HepG2 (cell line): Measurements from ENCODE around the gene PCNT. TPM values are rescaled to one million over a fixed set of nuclear protein-coding genes. Genes with fewer than 3 reads are reported as not detected.

Source experiments
- AHDC1 ChIP-seq: sonication (generic); formaldehyde crosslinking; IDR thresholded peaks from 2 replicates; pipeline ENCODE4 v1.5.1; 2020; ENCODE audit warnings: mild to moderate bottlenecking, missing genetic modification reagents, borderline replicate concordance
- FOXM1 ChIP-seq: sonication (generic); formaldehyde crosslinking; IDR thresholded peaks from 2 replicates; pipeline ENCODE4 v1.5.0; 2020; ENCODE audit warnings: missing genetic modification reagents
- HNF1A ChIP-seq, 2 experiments: sonication (generic) in 1 of 2; formaldehyde crosslinking in 1 of 2; IDR thresholded peaks; 2 replicates each; pipeline versions ENCODE4 v1.4.0 to v1.6.1; 2016 to 2020; ENCODE audit warnings: borderline replicate concordance in 1 of 2, low read depth in 1 of 2, mild to moderate bottlenecking in 1 of 2, missing genetic modification reagents in 1 of 2
- KDM3A ChIP-seq: IDR thresholded peaks from 2 replicates; pipeline ENCODE4 v1.6.1; 2018; ENCODE audit warnings: low read depth, missing compliant biosample characterization
- KLF11 ChIP-seq: IDR thresholded peaks from 2 replicates; pipeline ENCODE4 v1.6.1; 2016; ENCODE audit warnings: missing compliant biosample characterization
- MATR3 ChIP-seq: sonication (generic); formaldehyde crosslinking; IDR thresholded peaks from 2 replicates; pipeline ENCODE4 v1.4.0; 2020; ENCODE audit warnings: missing genetic modification reagents
- NCOA2 ChIP-seq: sonication (generic); formaldehyde crosslinking; IDR thresholded peaks from 2 replicates; pipeline ENCODE4 v1.8.0; 2022; ENCODE audit warnings: inconsistent platforms
- NFATC3 ChIP-seq: sonication (generic); formaldehyde crosslinking; IDR thresholded peaks from 2 replicates; pipeline ENCODE4 v1.5.1; 2020; ENCODE audit warnings: mild to moderate bottlenecking, missing genetic modification reagents
- RBAK ChIP-seq: sonication (generic); formaldehyde crosslinking; IDR thresholded peaks from 2 replicates; pipeline ENCODE4 v1.5.1; 2020; ENCODE audit warnings: mild to moderate bottlenecking, missing genetic modification reagents
- RFX1 ChIP-seq: fragments of 450-650 bp; IDR thresholded peaks from 2 replicates; pipeline ENCODE4 v1.6.1; 2017
- SALL1 ChIP-seq: sonication (generic); formaldehyde crosslinking; IDR thresholded peaks from 2 replicates; pipeline ENCODE4 v1.8.0; 2022; ENCODE audit warnings: mild to moderate bottlenecking, missing genetic modification reagents
- U2AF2 ChIP-seq: fragments of 200-400 bp; formaldehyde crosslinking; IDR thresholded peaks from 2 replicates; pipeline ENCODE4 v1.6.1; 2017; ENCODE audit warnings: low read depth, mild to moderate bottlenecking, low read length
- ZNF816 ChIP-seq: sonication (generic); formaldehyde crosslinking; IDR thresholded peaks from 2 replicates; pipeline ENCODE4 v1.8.0; 2022; ENCODE audit warnings: missing genetic modification reagents, mild to moderate bottlenecking, borderline replicate concordance
- polyA plus RNA-seq, 8 experiments: library from polyadenylated mRNA; depleted of rRNA in 3 of 8; stranded (reverse) in 7 of 8; unstranded in 1 of 8; fragments of >200 nt; fragmentation: Illumina TruSeq in 4 of 8; extraction: Trizol in 4 of 8; gene quantifications; 2 replicates each; pipeline versions ENCODE4 v1.2.1 to v1.2.3, GENCODE V29; 2011 to 2016; ENCODE audit warnings: low read depth in 4 of 8, missing spikeins in 1 of 8, mixed read lengths in 1 of 8; ENCODE audit not compliant: insufficient read depth in 1 of 8
- total RNA-seq, 5 experiments: library from RNA; depleted of rRNA; stranded (reverse); fragments of >200 nt; fragmentation: Illumina TruSeq; extraction: Trizol; gene quantifications; 2 replicates each; pipeline ENCODE4 v1.2.3, GENCODE V29; 2016; ENCODE audit warnings: low read depth in 1 of 5
- TF ChIP-seq, protein P1 (sequence below): sonication (generic); formaldehyde crosslinking; IDR thresholded peaks from 2 replicates; pipeline ENCODE4 v1.4.0; 2020; ENCODE audit warnings: missing genetic modification reagents
- TF ChIP-seq, protein P2 (sequence below): sonication (generic); formaldehyde crosslinking; IDR thresholded peaks from 2 replicates; pipeline ENCODE4 v1.5.0; 2020; ENCODE audit warnings: mild to moderate bottlenecking, missing genetic modification reagents

Gene PCNT
- total and polyA plus RNA-seq, 2 of the 13 experiments (the other 11 are each of a cell fraction or from before 2014, with no cell fraction given) = 5.6 to 12.4 TPM

GRCh38 chr21:46325073-46325912 is 1.3 kb downstream of the PCNT start (continued):
- TF ChIP-seq KDM3A (no peak), SALL1 (CRISPR knock-in tag) (no peak), U2AF2 (no peak), ZNF816 (0 out of 2 replicates have a peak, but pooled peaks have one; percentile 21), MATR3 (no peak), NFATC3 (CRISPR knock-in tag) (no peak), AHDC1 (CRISPR knock-in tag) (no peak), KLF11 (CRISPR knock-in tag) (0 out of 2 replicates have a peak, but pooled peaks have one; percentile 17), RFX1 (no peak), RBAK (CRISPR knock-in tag) (no peak), FOXM1 (CRISPR knock-in tag) (no peak), HNF1A (IDR thresholded peaks at IDR 0.05; ENCODE audit: low read depth) (no peak), HNF1A (CRISPR knock-in tag; IDR thresholded peaks at IDR 0.05; ENCODE audit: borderline replicate concordance) (no peak), NCOA2 (CRISPR knock-in tag) (no peak)
- TF ChIP-seq, protein P1, sequence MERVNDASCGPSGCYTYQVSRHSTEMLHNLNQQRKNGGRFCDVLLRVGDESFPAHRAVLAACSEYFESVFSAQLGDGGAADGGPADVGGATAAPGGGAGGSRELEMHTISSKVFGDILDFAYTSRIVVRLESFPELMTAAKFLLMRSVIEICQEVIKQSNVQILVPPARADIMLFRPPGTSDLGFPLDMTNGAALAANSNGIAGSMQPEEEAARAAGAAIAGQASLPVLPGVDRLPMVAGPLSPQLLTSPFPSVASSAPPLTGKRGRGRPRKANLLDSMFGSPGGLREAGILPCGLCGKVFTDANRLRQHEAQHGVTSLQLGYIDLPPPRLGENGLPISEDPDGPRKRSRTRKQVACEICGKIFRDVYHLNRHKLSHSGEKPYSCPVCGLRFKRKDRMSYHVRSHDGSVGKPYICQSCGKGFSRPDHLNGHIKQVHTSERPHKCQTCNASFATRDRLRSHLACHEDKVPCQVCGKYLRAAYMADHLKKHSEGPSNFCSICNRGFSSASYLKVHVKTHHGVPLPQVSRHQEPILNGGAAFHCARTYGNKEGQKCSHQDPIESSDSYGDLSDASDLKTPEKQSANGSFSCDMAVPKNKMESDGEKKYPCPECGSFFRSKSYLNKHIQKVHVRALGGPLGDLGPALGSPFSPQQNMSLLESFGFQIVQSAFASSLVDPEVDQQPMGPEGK (CRISPR knock-in tag) = no peak
- TF ChIP-seq, protein P2, sequence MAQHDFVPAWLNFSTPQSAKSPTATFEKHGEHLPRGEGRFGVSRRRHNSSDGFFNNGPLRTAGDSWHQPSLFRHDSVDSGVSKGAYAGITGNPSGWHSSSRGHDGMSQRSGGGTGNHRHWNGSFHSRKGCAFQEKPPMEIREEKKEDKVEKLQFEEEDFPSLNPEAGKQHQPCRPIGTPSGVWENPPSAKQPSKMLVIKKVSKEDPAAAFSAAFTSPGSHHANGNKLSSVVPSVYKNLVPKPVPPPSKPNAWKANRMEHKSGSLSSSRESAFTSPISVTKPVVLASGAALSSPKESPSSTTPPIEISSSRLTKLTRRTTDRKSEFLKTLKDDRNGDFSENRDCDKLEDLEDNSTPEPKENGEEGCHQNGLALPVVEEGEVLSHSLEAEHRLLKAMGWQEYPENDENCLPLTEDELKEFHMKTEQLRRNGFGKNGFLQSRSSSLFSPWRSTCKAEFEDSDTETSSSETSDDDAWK = no peak
